MCF 10A (cell line): ENCODE results near the gene SLC4A3. TPM values are rescaled to one million over a fixed set of nuclear protein-coding genes. Genes with fewer than 3 reads are reported as not detected.

Experiments
- BruUV-seq: library from RNA; stranded (reverse); fragments of 400-500 nt; replicated peaks from 2 replicates; lab custom pipeline; 2021; lab: Mats Ljungman, UMichigan
- CTCF ChIA-PET: fragments of 300-600 bp; sonication (Branson Sonifier 250); formaldehyde crosslinking; extraction: SDS; loops from one replicate; lab custom pipeline; 2021; ENCODE audit warnings: antibody characterized with exemption, inconsistent platforms; lab: Yijun Ruan, JAX
- POLR2A ChIA-PET: fragments of 300-600, 350-650 bp; sonication (Branson Sonifier 250); formaldehyde crosslinking; extraction: SDS; loops from one replicate; lab custom pipeline; 2020; ENCODE audit warnings: antibody characterized with exemption, inconsistent platforms; lab: Yijun Ruan, JAX
- DNase-seq: peaks from one replicate; pipeline ENCODE4 v3.0.0-alpha.2; 2018; ENCODE audit not compliant: unreplicated experiment
- H3K27ac Mint-ChIP-seq: one replicate; pipeline ENCODE4 v1.8.0; 2022; ENCODE audit warnings: mild to moderate bottlenecking, low read depth, mixed read lengths; ENCODE audit not compliant: unreplicated experiment
- H3K27me3 Mint-ChIP-seq: one replicate; pipeline ENCODE4 v1.8.0; 2022; ENCODE audit warnings: mixed read lengths; ENCODE audit not compliant: insufficient read depth, unreplicated experiment
- H3K36me3 Mint-ChIP-seq: one replicate; pipeline ENCODE4 v1.8.0; 2022; ENCODE audit warnings: mild to moderate bottlenecking, moderate library complexity, mixed read lengths; ENCODE audit not compliant: insufficient read depth, unreplicated experiment
- H3K4me1 Mint-ChIP-seq: one replicate; pipeline ENCODE4 v1.8.0; 2022; ENCODE audit warnings: mixed read lengths; ENCODE audit not compliant: insufficient read depth, unreplicated experiment
- H3K4me3 Mint-ChIP-seq: one replicate; pipeline ENCODE4 v1.8.0; 2022; ENCODE audit warnings: mild to moderate bottlenecking, moderate library complexity, mixed read lengths; ENCODE audit not compliant: unreplicated experiment
- H3K9me3 Mint-ChIP-seq: one replicate; pipeline ENCODE4 v1.8.0; 2022; ENCODE audit warnings: mixed read lengths; ENCODE audit not compliant: unreplicated experiment
- intact Hi-C: fragments of 100-400 bp; cut with micrococcal nuclease; formaldehyde crosslinking; loops from 2 replicates; pipeline ENCODE4 v1.14.1; 2022
- total RNA-seq: library from RNA; stranded (reverse); gene quantifications from 2 replicates; pipeline ENCODE4 v1.2.3, GENCODE V29; 2022
- TF ChIP-seq, protein P1 (sequence below): fragments of 200-600 bp; IDR thresholded peaks from one replicate; pipeline ENCODE4 v1.8.0; 2022; ENCODE audit warnings: antibody characterized with exemption, mild to moderate bottlenecking; ENCODE audit not compliant: unreplicated experiment

SLC4A3 gene
- total RNA-seq, 1 experiment from 2014 or later, result 4.7 TPM

DNA sequence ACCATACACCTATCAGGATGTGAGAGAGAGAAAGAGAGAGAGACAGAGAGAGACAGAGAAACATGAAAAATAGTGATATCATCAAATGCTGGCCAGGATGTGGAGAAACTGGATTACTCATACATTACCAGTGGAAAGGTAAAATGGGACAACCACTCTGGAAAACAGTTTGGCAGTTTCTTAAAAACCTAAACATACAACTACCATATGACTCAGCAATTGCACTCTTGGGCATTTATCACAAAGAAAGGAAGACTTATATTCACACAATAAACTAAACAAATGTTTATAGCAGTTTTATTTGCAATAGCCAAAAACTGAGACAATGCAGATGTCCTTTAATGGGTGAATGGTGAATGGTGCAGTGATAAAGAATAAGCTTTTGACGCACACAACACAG lies 29.1 kb downstream of the SLC4A3 start:
- no TSS peak for BruUV-seq
- H3K36me3 Mint-ChIP-seq, result peaks cover 6% of the 10 kb centered on the region
- intact Hi-C loops, result no loop called here
- H3K4me3 Mint-ChIP-seq, result no peak overlapping the region
- peaks cover 8% of the 10 kb centered on the region for H3K4me1 Mint-ChIP-seq
- TF ChIP-seq, protein P1, sequence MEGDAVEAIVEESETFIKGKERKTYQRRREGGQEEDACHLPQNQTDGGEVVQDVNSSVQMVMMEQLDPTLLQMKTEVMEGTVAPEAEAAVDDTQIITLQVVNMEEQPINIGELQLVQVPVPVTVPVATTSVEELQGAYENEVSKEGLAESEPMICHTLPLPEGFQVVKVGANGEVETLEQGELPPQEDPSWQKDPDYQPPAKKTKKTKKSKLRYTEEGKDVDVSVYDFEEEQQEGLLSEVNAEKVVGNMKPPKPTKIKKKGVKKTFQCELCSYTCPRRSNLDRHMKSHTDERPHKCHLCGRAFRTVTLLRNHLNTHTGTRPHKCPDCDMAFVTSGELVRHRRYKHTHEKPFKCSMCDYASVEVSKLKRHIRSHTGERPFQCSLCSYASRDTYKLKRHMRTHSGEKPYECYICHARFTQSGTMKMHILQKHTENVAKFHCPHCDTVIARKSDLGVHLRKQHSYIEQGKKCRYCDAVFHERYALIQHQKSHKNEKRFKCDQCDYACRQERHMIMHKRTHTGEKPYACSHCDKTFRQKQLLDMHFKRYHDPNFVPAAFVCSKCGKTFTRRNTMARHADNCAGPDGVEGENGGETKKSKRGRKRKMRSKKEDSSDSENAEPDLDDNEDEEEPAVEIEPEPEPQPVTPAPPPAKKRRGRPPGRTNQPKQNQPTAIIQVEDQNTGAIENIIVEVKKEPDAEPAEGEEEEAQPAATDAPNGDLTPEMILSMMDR, result no peak
- ChIA-PET POLR2A (interaction anchor here (0.9 to 1.4 kb wide), 3 partner anchors 10 to 29 kb away, joined by 3 to 8 read pairs (median 8); no protein-coding TSS in a partner anchor), CTCF (interaction anchor here (0.6 to 2.1 kb wide), 3 partner anchors 11 to 33 kb away, joined by 3 to 5 read pairs (median 3); no protein-coding TSS in a partner anchor)
- H3K27ac Mint-ChIP-seq, result no peak overlapping the region
- peaks cover 23% of the 10 kb centered on the region for H3K9me3 Mint-ChIP-seq
- DNase-seq, result peak; percentile 55
- H3K27me3 Mint-ChIP-seq, result no peaks in the 10 kb centered on the region

DNA sequence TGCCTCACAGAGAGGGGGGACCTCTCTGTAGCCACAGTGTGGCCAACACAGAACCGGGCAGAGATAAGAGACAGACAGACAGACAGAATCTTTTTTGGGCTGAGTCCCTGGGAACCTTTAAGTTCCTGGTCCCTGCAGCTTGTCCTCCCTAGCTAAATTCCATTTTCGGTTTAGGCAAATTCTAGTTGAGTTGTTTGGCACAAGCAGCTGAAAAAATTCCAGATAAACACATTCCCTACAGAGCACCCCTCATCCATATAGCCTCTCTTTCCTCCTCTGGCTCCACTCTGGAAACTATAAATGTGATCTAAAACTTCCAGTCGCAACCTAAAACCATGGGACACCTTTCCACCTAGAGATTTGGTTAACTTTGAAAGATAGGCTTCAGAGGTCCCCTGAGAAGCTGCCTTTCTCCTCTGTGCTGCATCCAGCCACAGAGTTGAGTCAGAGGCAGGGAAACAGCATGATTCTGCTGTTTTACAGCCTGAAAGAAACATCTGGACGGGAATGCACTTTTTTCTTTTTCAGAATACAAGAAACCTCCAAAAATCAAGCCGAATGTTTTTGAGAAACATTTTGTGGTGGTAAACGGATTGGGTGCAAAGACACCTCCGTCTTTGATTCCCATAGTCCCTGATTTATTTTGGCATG lies 30.9 kb downstream of the SLC4A3 start:
- POLR2A ChIA-PET, result interaction anchor here (0.7 kb wide), 2 partner anchors 16 to 31 kb away, joined by 3 to 5 read pairs; no protein-coding TSS in a partner anchor
- BruUV-seq, result no TSS peak
- no peak for DNase-seq

GRCh38 chr2:219658874-219659273 lies 31.4 kb downstream of the SLC4A3 start:
- Mint-ChIP-seq H3K4me1 (peaks cover 8% of the 10 kb centered on the region), H3K4me3 (no peak overlapping the region), H3K36me3 (peaks cover 6% of the 10 kb centered on the region), H3K27me3 (no peaks in the 10 kb centered on the region), H3K27ac (no peak overlapping the region), H3K9me3 (peaks cover 37% of the 10 kb centered on the region)
- ChIA-PET CTCF (interaction anchor here (0.6 to 1.7 kb wide), 4 partner anchors 16 to 1915 kb away, joined by 3 to 7 read pairs (median 4); no protein-coding TSS in a partner anchor), POLR2A (interaction anchor here (0.7 kb wide), 2 partner anchors 16 to 32 kb away, joined by 3 to 5 read pairs; no protein-coding TSS in a partner anchor)
- no peak for DNase-seq
- BruUV-seq, result no TSS peak
- TF ChIP-seq, protein P1, result no peak
- intact Hi-C loops, result no loop called here

More for the DNA sequence above, 30.9 kb downstream of the SLC4A3 start:
- H3K4me1 Mint-ChIP-seq, result peaks cover 8% of the 10 kb centered on the region
- intact Hi-C loops, result no loop called here
- H3K36me3 Mint-ChIP-seq, result peaks cover 6% of the 10 kb centered on the region
- no peak overlapping the region for H3K4me3 Mint-ChIP-seq
- TF ChIP-seq, protein P1, result no peak
- no peaks in the 10 kb centered on the region for H3K27me3 Mint-ChIP-seq
- H3K9me3 Mint-ChIP-seq, result peaks cover 37% of the 10 kb centered on the region
- CTCF ChIA-PET, result interaction anchor here (1.2 to 1.7 kb wide), 3 partner anchors 16 to 1916 kb away, joined by 3 to 7 read pairs (median 6); no protein-coding TSS in a partner anchor
- H3K27ac Mint-ChIP-seq, result no peak overlapping the region
